ENCODE data around the gene LRFN2.

The LRFN2 gene

DNA sequence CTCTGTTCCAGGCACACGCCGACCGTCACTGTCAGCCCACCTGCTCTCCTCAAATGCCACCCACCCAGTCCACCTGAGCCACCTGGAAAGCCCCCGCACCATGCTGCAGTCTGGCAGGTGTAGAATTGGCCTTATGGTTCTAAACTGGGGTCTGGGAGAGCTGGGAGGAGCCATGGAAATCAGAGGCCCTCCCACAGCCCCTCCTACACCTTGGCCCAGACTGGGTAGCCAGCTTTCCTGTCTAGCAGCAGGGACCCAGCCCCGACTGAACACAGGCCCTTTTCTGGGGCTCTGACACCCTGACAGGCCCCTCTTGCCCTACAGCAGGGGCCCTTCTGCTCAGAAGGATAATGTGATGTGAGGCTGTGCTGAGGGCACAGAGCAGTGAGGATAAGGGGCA lies 31.1 kb downstream of the LRFN2 start:
- no peaks in the 10 kb centered on the region for H3K9me2 ChIP-seq (replicated peaks; ENCODE audit: control insufficient read depth, low read length)
- no peak overlapping the region for H3K27ac ChIP-seq (ENCODE audit: low read depth, low read length)
- H3K27me3 ChIP-seq (ENCODE audit: control insufficient read depth, low read length), result no peaks in the 10 kb centered on the region
- H3K4me1 ChIP-seq (ENCODE audit: control insufficient read depth, low read length), result no peaks in the 10 kb centered on the region
- H3K9me3 ChIP-seq (ENCODE audit: control insufficient read depth, insufficient read depth, low read length), result no peaks in the 10 kb centered on the region
- H3K4me2 ChIP-seq (ENCODE audit: low read length), result no peak overlapping the region
- no peaks in the 10 kb centered on the region for H3K79me2 ChIP-seq (ENCODE audit: control insufficient read depth, low read length)
- H3F3A ChIP-seq (ENCODE audit: control insufficient read depth, insufficient read depth), result no peaks in the 10 kb centered on the region
- no peak overlapping the region for H3K4me3 ChIP-seq (ENCODE audit: low read length)
- H4K20me1 ChIP-seq (ENCODE audit: control insufficient read depth, insufficient read depth, low read depth, low read length), result no peaks in the 10 kb centered on the region
- H3K36me3 ChIP-seq (ENCODE audit: control insufficient read depth, low read length), result no peaks in the 10 kb centered on the region
- no peak for TF ChIP-seq EZH2phosphoT487 (IDR thresholded peaks at IDR 0.05; ENCODE audit: borderline replicate concordance, low read length)
- TF ChIP-seq, protein P1, sequence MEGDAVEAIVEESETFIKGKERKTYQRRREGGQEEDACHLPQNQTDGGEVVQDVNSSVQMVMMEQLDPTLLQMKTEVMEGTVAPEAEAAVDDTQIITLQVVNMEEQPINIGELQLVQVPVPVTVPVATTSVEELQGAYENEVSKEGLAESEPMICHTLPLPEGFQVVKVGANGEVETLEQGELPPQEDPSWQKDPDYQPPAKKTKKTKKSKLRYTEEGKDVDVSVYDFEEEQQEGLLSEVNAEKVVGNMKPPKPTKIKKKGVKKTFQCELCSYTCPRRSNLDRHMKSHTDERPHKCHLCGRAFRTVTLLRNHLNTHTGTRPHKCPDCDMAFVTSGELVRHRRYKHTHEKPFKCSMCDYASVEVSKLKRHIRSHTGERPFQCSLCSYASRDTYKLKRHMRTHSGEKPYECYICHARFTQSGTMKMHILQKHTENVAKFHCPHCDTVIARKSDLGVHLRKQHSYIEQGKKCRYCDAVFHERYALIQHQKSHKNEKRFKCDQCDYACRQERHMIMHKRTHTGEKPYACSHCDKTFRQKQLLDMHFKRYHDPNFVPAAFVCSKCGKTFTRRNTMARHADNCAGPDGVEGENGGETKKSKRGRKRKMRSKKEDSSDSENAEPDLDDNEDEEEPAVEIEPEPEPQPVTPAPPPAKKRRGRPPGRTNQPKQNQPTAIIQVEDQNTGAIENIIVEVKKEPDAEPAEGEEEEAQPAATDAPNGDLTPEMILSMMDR (IDR thresholded peaks at IDR 0.05; ENCODE audit: low read depth, low read length, poor library complexity, severe bottlenecking), result no peak

DNA sequence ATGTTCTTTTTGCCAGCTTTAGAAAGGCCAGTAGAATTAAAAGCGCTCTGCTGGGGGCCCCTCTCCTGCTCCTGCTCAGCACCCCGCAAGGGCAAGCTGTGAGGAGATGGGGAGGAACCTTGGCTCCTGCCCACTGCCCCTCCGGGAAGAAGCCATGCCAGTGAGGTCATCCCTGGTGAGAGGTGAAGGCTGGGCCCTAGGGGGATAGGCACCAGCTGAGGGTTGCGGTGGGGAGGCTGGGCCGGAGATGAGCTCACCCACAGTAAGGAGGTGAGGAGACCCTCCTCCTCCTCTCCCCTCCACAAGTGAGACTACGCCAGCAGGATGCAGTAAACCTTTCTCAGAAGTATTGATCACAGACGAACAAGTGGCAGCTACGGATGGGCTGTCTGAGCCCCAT lies 32.1 kb downstream of the LRFN2 start:
- no peaks in the 10 kb centered on the region for H4K20me1 ChIP-seq (ENCODE audit: control insufficient read depth, insufficient read depth, low read depth, low read length)
- H3K9me3 ChIP-seq (ENCODE audit: control insufficient read depth, insufficient read depth, low read length), result no peaks in the 10 kb centered on the region
- no peaks in the 10 kb centered on the region for H3F3A ChIP-seq (ENCODE audit: control insufficient read depth, insufficient read depth)
- no peak overlapping the region for H3K4me2 ChIP-seq (ENCODE audit: low read length)
- no peak for TF ChIP-seq EZH2phosphoT487 (IDR thresholded peaks at IDR 0.05; ENCODE audit: borderline replicate concordance, low read length)
- TF ChIP-seq, protein P1 (IDR thresholded peaks at IDR 0.05; ENCODE audit: low read depth, low read length, poor library complexity, severe bottlenecking), result no peak
- H3K4me1 ChIP-seq (ENCODE audit: control insufficient read depth, low read length), result no peaks in the 10 kb centered on the region
- no peaks in the 10 kb centered on the region for H3K79me2 ChIP-seq (ENCODE audit: control insufficient read depth, low read length)
- no peaks in the 10 kb centered on the region for H3K27me3 ChIP-seq (ENCODE audit: control insufficient read depth, low read length)
- H3K27ac ChIP-seq (ENCODE audit: low read depth, low read length), result no peak overlapping the region
- H3K9me2 ChIP-seq (replicated peaks; ENCODE audit: control insufficient read depth, low read length), result no peaks in the 10 kb centered on the region
- no peaks in the 10 kb centered on the region for H3K36me3 ChIP-seq (ENCODE audit: control insufficient read depth, low read length)
- no peak overlapping the region for H3K4me3 ChIP-seq (ENCODE audit: low read length)

DNA sequence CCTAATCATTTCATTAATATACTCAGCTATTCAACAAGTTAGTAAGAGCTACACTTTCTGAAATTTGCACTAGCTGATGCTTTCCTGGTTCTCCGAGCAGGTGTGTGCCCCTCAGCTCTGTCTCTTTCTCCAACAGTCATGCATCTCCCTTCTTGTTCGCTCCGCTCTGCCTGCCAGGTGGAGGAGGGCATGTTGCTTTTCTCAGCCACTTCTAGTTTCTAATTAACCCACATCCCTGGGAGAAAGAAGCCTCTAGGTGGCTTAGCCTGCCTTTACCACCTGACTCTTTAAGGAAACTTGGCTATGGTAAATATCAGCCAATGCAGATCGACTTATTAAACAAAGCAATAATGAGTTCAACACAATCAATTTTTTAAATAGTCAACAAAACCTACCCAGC lies 34.2 kb downstream of the LRFN2 start:
- Histone ChIP-seq H3K27ac (ENCODE audit: low read depth, low read length) (no peak overlapping the region), H3K4me2 (ENCODE audit: low read length) (no peak overlapping the region), H3K27me3 (ENCODE audit: control insufficient read depth, low read length) (no peaks in the 10 kb centered on the region), H4K20me1 (ENCODE audit: control insufficient read depth, insufficient read depth, low read depth, low read length) (no peaks in the 10 kb centered on the region), H3K4me1 (ENCODE audit: control insufficient read depth, low read length) (no peaks in the 10 kb centered on the region), H3K4me3 (ENCODE audit: low read length) (no peak overlapping the region), H3K9me2 (replicated peaks; ENCODE audit: control insufficient read depth, low read length) (no peaks in the 10 kb centered on the region), H3K36me3 (ENCODE audit: control insufficient read depth, low read length) (no peaks in the 10 kb centered on the region), H3F3A (ENCODE audit: control insufficient read depth, insufficient read depth) (no peaks in the 10 kb centered on the region), H3K9me3 (ENCODE audit: control insufficient read depth, insufficient read depth, low read length) (no peaks in the 10 kb centered on the region), H3K79me2 (ENCODE audit: control insufficient read depth, low read length) (no peaks in the 10 kb centered on the region)
- TF ChIP-seq, protein P1 (IDR thresholded peaks at IDR 0.05; ENCODE audit: low read depth, low read length, poor library complexity, severe bottlenecking), result no peak
- TF ChIP-seq EZH2phosphoT487 (IDR thresholded peaks at IDR 0.05; ENCODE audit: borderline replicate concordance, low read length), result no peak
